Measurements from ENCODE around the gene ASCL1. TPM values are rescaled to one million over a fixed set of nuclear protein-coding genes. Genes with fewer than 3 reads are reported as not detected.

The ASCL1 gene
- total RNA-seq, 1 donor from 2014 or later: not detected

DNA sequence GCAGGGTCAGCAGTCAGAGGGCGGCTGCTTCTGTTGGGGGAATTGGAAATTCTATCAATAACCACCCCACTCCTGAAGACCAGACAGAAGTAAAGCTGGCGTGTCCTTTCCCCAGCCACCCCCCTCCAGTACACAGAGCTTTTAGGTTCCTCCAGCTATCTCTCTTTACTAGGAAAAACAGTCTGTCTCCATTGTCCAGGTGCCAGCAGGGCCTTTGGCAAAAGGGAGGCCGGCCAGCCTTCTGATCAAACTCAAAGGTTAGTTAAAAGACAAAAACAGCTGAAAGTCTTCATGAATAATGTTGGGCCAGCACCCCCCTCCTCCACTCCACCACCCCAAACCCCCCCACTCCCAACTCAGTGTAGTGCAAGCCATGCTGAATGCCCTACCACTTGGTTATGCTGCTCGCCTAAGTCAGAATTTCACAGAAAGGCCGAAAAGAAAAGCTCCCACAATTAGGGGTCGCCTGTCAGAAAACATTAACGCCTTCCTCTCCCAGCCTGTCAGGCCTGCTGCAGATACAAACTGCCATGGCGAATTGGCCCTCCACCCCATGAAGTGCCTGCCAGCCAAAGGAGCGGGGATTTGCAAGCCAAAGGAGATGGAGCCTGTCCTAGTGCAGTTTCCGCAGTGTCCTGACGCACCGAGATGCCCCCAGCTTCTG is 8.9 kb downstream of the ASCL1 start:
- no peak for DNase-seq (ENCODE audit: low spot score)
- intact Hi-C loops (cut with DNase I): no loop called here

DNA sequence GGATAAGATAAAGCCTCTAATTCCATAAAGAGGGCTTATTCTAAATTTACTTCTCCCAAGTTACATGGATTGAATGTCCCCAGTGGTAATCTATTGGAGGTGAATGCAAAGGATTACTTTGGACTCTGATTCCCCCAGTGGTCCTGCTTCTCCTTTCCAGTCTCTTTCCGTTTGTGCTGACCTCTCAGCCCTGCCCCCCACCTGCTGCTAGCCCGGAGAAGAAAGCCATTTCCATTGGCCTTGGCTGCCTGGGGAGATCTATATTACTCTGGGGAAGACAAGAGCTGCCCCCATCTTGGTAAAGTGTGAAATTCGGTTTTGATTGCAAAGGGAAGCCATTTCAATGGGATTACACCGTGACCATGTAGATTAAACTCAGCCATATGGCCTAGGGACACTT is 13.3 kb downstream of the ASCL1 start:
- no peak for DNase-seq (ENCODE audit: low spot score)
- intact Hi-C loops (cut with DNase I): no loop called here

DNA sequence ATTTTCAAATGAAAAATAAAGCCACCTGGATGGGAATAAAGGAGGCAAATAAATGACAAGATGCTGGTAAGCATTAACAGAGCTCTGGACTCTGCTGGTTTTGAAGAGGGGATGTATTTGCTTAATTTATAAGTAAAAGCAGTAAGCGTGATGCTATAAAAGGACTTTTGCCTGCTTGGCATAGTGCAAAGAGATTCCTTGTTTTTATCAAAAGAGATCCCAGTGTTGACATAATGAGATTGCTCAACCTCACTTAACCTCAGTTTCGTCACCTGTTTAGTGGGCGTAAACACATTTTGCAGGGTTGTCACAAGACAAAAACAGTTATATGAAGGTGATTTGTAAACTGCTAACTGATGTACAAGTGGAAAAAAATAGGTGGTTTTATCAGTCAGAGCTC is 13.8 kb downstream of the ASCL1 start:
- intact Hi-C loops (cut with DNase I): no loop called here
- no peak for DNase-seq (ENCODE audit: low spot score)

DNA sequence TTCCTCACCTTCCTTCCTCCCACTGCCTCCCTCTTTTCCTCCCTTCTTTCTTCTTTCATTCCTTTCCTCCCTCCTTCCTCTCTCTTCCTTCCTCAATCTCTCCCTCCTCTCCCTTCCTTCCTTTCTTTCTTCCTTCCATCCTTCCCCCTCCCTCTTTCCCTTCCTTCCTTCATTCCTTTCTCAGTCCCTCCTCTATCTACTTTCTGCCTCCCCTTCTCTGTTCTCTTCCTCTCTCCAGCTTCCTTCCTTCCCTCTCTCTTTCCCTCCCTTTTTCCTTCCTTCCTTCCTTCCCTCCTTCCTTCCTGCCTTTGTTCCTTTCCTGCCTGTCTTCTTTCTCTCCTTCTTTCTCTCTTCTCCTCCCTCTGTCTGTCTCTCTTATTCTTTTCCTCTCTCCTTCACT is 16.1 kb downstream of the ASCL1 start:
- intact Hi-C loops (cut with DNase I): no loop called here
- DNase-seq (ENCODE audit: low spot score): no peak

DNA sequence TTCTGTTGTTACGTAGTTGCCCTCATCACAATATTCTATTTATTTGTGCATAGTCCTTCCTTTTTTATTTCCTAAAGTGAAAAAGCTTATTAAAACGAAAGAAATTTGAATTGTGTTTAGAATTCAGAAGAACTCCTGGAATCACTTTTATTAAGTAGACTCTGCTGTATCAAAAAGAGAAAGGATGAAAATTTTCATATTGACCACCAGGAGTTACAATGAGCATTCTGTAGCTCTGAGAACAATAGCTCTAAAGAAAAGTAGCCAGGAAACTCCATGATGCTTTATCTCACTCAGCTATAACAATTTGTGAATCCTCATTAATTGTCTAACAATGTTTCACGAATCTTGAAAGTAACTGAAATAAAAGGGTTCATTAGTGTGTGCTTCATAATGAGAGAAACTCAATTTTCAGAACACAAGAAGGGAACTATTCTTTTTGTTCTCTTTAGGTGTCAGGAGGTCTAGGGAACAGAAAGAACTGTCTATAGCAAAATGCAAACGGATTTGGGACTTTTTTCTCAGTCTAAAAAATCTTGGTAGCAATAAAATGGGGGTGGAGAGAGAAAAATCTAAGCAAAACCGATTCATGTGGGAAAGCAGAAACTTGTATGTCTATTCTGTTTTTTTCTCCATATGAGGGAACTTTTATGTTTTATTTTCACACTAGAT is 19.3 kb downstream of the ASCL1 start:
- intact Hi-C loops (cut with DNase I): no loop called here
- no peak for DNase-seq (ENCODE audit: low spot score)

DNA sequence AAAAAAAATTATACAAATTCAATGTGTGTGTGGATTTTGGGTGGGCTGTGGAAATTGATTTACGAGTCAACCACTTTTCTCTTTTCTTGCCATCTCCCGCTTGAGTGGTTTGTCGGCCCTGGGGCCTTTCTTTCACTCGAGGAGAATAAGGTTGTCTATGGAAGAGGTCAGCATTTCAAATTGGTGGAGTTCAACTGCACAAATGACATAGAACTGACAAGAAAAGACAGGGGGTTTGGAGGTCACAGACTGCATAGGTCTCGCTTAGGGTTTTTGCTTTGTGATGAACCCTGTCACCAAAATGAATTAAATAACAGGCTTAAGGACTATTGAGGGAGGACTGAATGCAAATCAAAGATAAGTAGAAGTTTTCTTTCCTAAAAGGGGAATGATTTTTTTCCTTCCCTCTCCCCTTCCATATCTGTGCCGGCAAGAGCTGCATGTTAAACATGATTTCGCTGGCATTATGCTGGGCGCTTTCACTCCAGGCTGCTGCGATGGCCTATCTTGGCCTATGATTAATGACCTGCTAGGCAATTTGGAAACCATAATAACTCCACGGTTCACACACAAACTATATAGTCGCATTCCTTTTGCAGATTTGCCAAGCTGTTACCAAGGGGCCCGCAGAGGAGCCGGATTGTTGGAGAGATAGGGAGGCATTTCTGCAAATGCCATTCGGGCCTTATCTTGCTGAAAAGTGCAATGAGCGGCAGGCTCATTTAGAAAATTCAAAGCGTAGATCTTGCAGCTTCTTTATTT is 20.7 kb downstream of the ASCL1 start:
- intact Hi-C loops (cut with DNase I): no loop called here
- DNase-seq (ENCODE audit: low spot score): no peak

DNA sequence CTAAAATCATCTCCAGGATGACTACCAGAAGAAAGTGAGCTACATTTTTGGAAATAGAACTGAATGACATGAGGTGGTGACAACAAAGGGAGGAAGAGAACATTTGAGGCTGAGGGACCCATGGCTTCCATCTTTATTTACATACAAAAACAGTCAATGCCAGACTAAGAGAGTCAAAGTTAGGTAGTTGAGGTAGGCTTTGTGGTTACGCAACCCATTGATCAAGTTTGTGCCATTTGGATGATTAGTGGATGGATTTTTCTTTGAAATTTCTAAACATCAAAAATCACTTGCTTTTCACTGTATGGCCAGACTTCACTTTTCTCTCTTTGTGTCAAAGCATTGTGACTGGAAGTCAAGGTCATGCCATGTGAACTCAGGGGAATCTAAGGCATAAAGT is 22.9 kb downstream of the ASCL1 start:
- intact Hi-C loops (cut with DNase I): no loop called here
- no peak for DNase-seq (ENCODE audit: low spot score)

DNA sequence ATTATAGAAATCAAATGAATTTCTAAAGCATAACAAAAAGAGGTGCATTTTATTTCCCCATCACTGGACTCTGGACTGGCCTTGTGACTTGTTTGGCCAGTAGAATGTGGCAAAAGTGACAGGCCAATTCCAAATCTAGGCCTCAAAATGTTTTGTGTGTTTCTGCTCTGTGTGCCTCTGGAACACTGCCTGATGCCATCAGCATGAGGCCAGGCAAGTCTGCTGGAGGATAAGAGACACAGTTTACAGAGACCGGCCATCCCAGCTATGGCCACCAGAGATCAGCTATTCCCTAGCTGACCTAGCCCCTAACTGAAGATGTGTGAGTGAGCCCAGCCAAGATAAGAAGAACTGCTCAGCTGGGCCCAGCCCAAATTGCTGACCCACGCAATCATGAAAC is 32.9 kb downstream of the ASCL1 start:
- DNase-seq (ENCODE audit: low spot score): no peak
- intact Hi-C loops (cut with DNase I): no loop called here

DNA sequence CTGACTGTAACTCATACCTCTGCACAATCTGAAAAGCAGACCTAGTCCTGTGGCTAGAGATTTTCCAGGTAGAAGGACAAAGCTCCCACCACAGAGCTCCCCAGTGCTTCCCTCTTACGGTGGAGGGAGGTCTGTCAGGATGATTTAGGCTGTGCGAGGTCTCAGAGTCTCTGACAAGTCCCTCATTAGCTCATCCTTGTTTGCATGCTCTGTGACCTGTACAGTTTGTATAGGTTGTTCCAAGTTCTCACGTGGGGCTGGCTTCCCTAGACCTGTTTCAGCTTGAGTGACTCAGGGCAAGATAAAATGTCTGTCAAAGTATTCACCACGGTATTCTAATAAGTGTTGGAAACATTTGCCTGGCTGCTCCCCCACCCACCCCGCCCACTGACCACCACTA is 34.8 kb downstream of the ASCL1 start:
- DNase-seq (ENCODE audit: low spot score): no peak
- intact Hi-C loops (cut with DNase I): no loop called here

DNA sequence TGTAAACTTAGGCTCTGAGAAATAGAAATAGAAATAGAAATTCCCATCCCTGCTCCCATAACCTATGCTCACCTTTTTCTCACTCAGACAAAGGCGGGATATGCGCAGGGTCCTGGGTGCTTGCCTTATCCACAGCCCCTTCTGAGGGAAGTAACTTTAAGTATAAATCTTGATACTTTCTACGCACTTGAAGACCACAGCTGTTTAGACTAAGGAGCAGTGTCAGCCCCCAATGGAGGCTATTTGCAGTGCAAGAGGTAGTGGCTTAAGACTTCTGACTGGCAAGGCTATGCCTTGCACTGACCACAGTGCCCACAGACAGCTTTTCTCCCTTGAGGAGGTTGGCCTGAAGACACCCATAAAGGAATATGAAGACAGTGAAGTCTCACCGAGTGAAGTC is 35.2 kb downstream of the ASCL1 start:
- intact Hi-C loops (cut with DNase I): no loop called here

DNA sequence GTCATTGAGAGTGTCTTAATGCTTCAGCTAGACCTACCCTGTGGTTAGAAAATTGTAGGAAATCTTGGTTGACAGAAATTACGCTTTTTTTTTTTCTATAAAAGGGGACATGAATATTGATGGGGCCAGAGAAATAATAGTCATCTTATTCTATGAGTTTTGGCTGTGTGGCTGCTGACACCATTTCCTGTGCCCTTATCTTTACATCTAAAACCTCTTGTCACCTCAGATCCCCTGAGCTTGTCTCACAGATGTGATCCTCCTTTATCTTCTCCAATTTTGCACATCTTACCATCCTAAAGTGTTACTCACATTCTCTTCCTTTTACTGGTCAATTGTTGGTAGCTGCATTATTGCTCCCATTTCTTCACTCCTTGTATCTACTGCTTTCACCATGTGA is 36.1 kb downstream of the ASCL1 start:
- no peak for DNase-seq (ENCODE audit: low spot score)
- intact Hi-C loops (cut with DNase I): no loop called here

More for the DNA sequence above, 35.2 kb downstream of the ASCL1 start:
- no peak for DNase-seq (ENCODE audit: low spot score)

DNA sequence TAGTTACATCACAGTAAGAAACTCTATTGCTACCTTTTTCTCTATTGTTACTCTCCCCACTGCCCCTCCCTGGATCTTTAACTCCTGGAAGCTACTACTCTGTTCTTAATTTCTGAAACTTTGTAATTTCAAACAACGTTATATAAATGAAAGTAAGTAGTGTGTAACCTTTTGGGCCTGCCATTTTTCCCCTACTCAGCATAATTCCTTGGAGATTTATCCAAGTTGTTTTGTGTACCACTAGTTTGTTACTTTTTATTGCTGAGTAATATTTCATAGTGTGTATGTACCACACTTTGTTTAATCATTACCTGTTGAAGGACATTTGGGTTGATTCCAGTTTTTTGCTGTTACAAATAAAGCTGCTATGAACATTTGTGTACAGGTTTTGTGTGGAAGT is 37.9 kb downstream of the ASCL1 start:
- DNase-seq (ENCODE audit: low spot score): no peak
- intact Hi-C loops (cut with DNase I): no loop called here

Other genes with a start within 250 kb of the ASCL1 start
- not detected for gene PAH, start 40.4 kb upstream of the ASCL1 start, total RNA-seq